Suprapubic skin (tissue), 4 donors: ENCODE data around the gene SLC12A8.

ENCODE experiments used
- EP300 ChIP-seq: sonication (generic); formaldehyde crosslinking; IDR thresholded peaks from one replicate; pipeline ENCODE4 v1.6.1; 2017; ENCODE audit warnings: antibody characterized with exemption
- POLR2A ChIP-seq, 2 donors: fragments of 450-650 bp; IDR thresholded peaks; one replicate each; pipeline ENCODE4 v1.6.1; 2017; ENCODE audit warnings: antibody characterized with exemption in 2 of 2, mild to moderate bottlenecking in 2 of 2, moderate library complexity in 2 of 2
- POLR2AphosphoS5 ChIP-seq, 3 donors: sonication (generic); formaldehyde crosslinking; IDR thresholded peaks; one replicate each; pipeline ENCODE4 v1.6.1; 2017; ENCODE audit warnings: antibody characterized with exemption in 3 of 3
- TF ChIP-seq, protein P1 (sequence below), 2 donors: fragments of 200-600 bp in 1 of 2; fragments of 450-650 bp in 1 of 2; sonication (generic) in 1 of 2; IDR thresholded peaks; one replicate each; pipeline ENCODE4 v1.5.1; 2016 to 2019; ENCODE audit warnings: antibody characterized with exemption in 2 of 2, mild to moderate bottlenecking in 1 of 2, moderate library complexity in 1 of 2

DNA sequence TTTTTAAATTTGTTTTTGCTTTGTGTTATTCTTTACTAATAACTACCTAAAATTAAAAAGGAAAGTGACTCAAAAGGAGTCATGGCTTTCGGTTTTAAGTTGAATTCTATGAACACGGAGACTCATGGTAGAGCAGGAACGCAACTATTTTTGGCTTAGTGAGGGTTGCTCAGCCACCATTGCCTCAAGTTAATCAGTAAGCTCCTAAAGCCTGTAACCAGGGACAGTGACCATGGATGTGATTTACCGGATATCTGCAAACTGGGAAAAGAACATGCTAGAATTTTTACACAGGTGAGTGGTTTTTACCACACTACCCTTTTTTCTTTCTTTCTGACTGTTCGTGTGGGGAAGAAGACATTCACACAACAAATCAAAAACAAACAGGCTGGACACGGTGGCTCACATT, 11.8 kb downstream of the SLC12A8 start:
- TF ChIP-seq, protein P1, sequence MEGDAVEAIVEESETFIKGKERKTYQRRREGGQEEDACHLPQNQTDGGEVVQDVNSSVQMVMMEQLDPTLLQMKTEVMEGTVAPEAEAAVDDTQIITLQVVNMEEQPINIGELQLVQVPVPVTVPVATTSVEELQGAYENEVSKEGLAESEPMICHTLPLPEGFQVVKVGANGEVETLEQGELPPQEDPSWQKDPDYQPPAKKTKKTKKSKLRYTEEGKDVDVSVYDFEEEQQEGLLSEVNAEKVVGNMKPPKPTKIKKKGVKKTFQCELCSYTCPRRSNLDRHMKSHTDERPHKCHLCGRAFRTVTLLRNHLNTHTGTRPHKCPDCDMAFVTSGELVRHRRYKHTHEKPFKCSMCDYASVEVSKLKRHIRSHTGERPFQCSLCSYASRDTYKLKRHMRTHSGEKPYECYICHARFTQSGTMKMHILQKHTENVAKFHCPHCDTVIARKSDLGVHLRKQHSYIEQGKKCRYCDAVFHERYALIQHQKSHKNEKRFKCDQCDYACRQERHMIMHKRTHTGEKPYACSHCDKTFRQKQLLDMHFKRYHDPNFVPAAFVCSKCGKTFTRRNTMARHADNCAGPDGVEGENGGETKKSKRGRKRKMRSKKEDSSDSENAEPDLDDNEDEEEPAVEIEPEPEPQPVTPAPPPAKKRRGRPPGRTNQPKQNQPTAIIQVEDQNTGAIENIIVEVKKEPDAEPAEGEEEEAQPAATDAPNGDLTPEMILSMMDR (IDR thresholded peaks at IDR 0.05), result no peak
- TF ChIP-seq EP300, result no peak
- no peak for TF ChIP-seq POLR2A (IDR thresholded peaks at IDR 0.05)
- TF ChIP-seq POLR2AphosphoS5 (IDR thresholded peaks at IDR 0.05), result no peak
